HCT116 (cell line): ENCODE measurements around the gene MPP1. TPM values are rescaled to one million over a fixed set of nuclear protein-coding genes. Genes with fewer than 3 reads are reported as not detected.

Experiments used
- ATAC-seq: fragments of 200-7000 bp; cut with Tn5 transposase; 2 replicates; pipeline ENCODE4 v1.9.1; 2020; ENCODE audit warnings: mild to moderate bottlenecking, moderate library complexity
- BruUV-seq: library from RNA; stranded (reverse); fragments of 400-500 nt; replicated peaks from 2 replicates; lab custom pipeline; 2021; lab: Mats Ljungman, UMichigan
- CTCF ChIA-PET: fragments of 300-600 bp; sonication (Branson Sonifier 250); formaldehyde crosslinking; loops from one replicate; lab custom pipeline; 2021; ENCODE audit warnings: antibody characterized with exemption; lab: Charles Lee
- POLR2A ChIA-PET: fragments of 300-600, 350-600 bp; sonication (Branson Sonifier 250); formaldehyde crosslinking; loops from one replicate; lab custom pipeline; 2021; ENCODE audit warnings: antibody characterized with exemption; lab: Charles Lee
- RAD21 ChIA-PET, 2 experiments: fragments of 300-600 bp; sonication (Branson Sonifier 250); formaldehyde crosslinking; loops; one replicate each; lab custom pipeline; 2023; ENCODE audit warnings: low total read pairs in 2 of 2; ENCODE audit not compliant: uncharacterized antibody in 2 of 2, unreplicated experiment in 2 of 2, low non-redundant PET in 1 of 2; lab: Charles Lee
- DNase-seq: peaks from one replicate; pipeline ENCODE4 v3.0.0-alpha.2; 2010; ENCODE audit warnings: low read depth, low spot score
- H2AFZ ChIP-seq: fragments of 200-600 bp; shearing (Covaris generic), sonication (generic); 2 replicates; pipeline ENCODE4 v1.6.1; 2017; ENCODE audit warnings: low read depth, mixed run types, mixed read lengths, antibody characterized with exemption, low read length; ENCODE audit not compliant: poor library complexity, severe bottlenecking
- H3K27ac ChIP-seq: 2 replicates; pipeline ENCODE4 v1.5.1; 2012; ENCODE audit warnings: low read depth, low read length
- H3K27me3 ChIP-seq: fragments of 200-600 bp; sonication (generic); 2 replicates; pipeline ENCODE4 v1.6.1; 2016; ENCODE audit warnings: mixed run types, low read length, mixed read lengths; ENCODE audit not compliant: insufficient read depth
- H3K36me3 ChIP-seq, 2 experiments: fragments of 200-500 bp in 1 of 2; fragments of 200-600 bp in 1 of 2; sonication (Bioruptor generic) in 1 of 2; sonication (generic) in 1 of 2; 2 replicates each; pipeline versions ENCODE4 v1.5.1 to v1.6.1; 2014 to 2016; ENCODE audit warnings: low read length in 2 of 2, inconsistent platforms in 1 of 2, mixed read lengths in 1 of 2, mixed run types in 1 of 2; ENCODE audit not compliant: insufficient read depth in 2 of 2, control insufficient read depth in 1 of 2
- H3K4me1 ChIP-seq, 2 experiments: fragments of 200-600 bp in 1 of 2; sonication (generic) in 1 of 2; 2 replicates each; pipeline versions ENCODE4 v1.5.1 to v1.6.1; 2012 to 2017; ENCODE audit warnings: low read length in 2 of 2, inconsistent platforms in 1 of 2, mild to moderate bottlenecking in 1 of 2, mixed read lengths in 1 of 2, mixed run types in 1 of 2, moderate library complexity in 1 of 2; ENCODE audit not compliant: insufficient read depth in 2 of 2, control insufficient read depth in 1 of 2
- H3K4me2 ChIP-seq: fragments of 200-600 bp; sonication (generic); 2 replicates; pipeline ENCODE4 v1.6.1; 2017; ENCODE audit warnings: mixed run types, low read length, mixed read lengths
- H3K4me3 ChIP-seq, 2 experiments: fragments of 200-600 bp in 1 of 2; sonication (generic) in 1 of 2; replicated peaks in 1 of 2; 2 replicates each; pipeline ENCODE4 v1.5.1; 2011 to 2016; ENCODE audit warnings: low read length in 2 of 2, control low read depth in 1 of 2, low read depth in 1 of 2, mild to moderate bottlenecking in 1 of 2, mixed read lengths in 1 of 2, mixed run types in 1 of 2
- H3K79me2 ChIP-seq: fragments of 200-600 bp; sonication (generic); 2 replicates; pipeline ENCODE4 v1.6.1; 2017; ENCODE audit warnings: mild to moderate bottlenecking, mixed run types, low read length, moderate library complexity, mixed read lengths; ENCODE audit not compliant: insufficient read depth
- H3K9ac ChIP-seq: fragments of 200-600 bp; sonication (generic); 2 replicates; pipeline ENCODE4 v1.6.1; 2016; ENCODE audit warnings: low read length, mixed read lengths
- H3K9me2 ChIP-seq: fragments of 200-600 bp; sonication (generic), shearing (Covaris generic); 2 replicates; pipeline ENCODE4 v1.6.1; 2017; ENCODE audit warnings: mixed run types, mild to moderate bottlenecking, moderate library complexity; ENCODE audit not compliant: insufficient read depth
- H3K9me3 ChIP-seq, 2 experiments: fragments of 200-500 bp in 1 of 2; fragments of 200-600 bp in 1 of 2; sonication (Bioruptor generic) in 1 of 2; sonication (generic) in 1 of 2; 2 replicates each; pipeline ENCODE4 v1.6.1; 2014 to 2017; ENCODE audit warnings: low read length in 2 of 2, mixed read lengths in 2 of 2, inconsistent platforms in 1 of 2, low read depth in 1 of 2, mild to moderate bottlenecking in 1 of 2, mixed run types in 1 of 2, moderate library complexity in 1 of 2; ENCODE audit not compliant: control insufficient read depth in 1 of 2, insufficient read depth in 1 of 2
- H4K20me1 ChIP-seq: fragments of 200-600 bp; sonication (generic), shearing (Covaris generic); 2 replicates; pipeline ENCODE4 v1.6.1; 2017; ENCODE audit warnings: mixed run types, mild to moderate bottlenecking, moderate library complexity; ENCODE audit not compliant: insufficient read depth
- CBX3 ChIP-seq: IDR thresholded peaks from 2 replicates; pipeline ENCODE4 v1.6.1; 2012; ENCODE audit warnings: low read depth
- CEBPB ChIP-seq: IDR thresholded peaks from 2 replicates; pipeline ENCODE4 v1.6.1; 2012; ENCODE audit warnings: low read depth
- ELF1 ChIP-seq: IDR thresholded peaks from 2 replicates; pipeline ENCODE4 v1.6.1; 2012; ENCODE audit warnings: low read depth, borderline replicate concordance
- EZH2phosphoT487 ChIP-seq: fragments of 200-600 bp; IDR thresholded peaks from 2 replicates; pipeline ENCODE4 v1.6.1; 2018; ENCODE audit warnings: antibody characterized with exemption, borderline replicate concordance
- JUND ChIP-seq: IDR thresholded peaks from 2 replicates; pipeline ENCODE4 v1.6.1; 2012
- MAX ChIP-seq: IDR thresholded peaks from 2 replicates; pipeline ENCODE4 v1.6.1; 2012
- POLR2AphosphoS5 ChIP-seq: IDR thresholded peaks from 2 replicates; pipeline ENCODE4 v1.6.1; 2011; ENCODE audit warnings: mild to moderate bottlenecking, low read depth, low read length, moderate library complexity
- RAD21 ChIP-seq: IDR thresholded peaks from 2 replicates; pipeline ENCODE4 v1.6.1; 2012; ENCODE audit warnings: low read depth, mild to moderate bottlenecking
- SIN3A ChIP-seq: IDR thresholded peaks from 2 replicates; pipeline ENCODE4 v1.6.1; 2012; ENCODE audit warnings: low read depth
- SP1 ChIP-seq: IDR thresholded peaks from 2 replicates; pipeline ENCODE4 v1.6.1; 2012; ENCODE audit warnings: low read depth
- ZNF274 ChIP-seq: fragments of 200-500 bp; sonication (Bioruptor generic); IDR thresholded peaks from 2 replicates; pipeline ENCODE4 v1.6.1; 2014; ENCODE audit warnings: mild to moderate bottlenecking, low read depth, low read length, inconsistent platforms
- intact Hi-C: fragments of 100-400 bp; cut with micrococcal nuclease; formaldehyde crosslinking; loops from 2 replicates; pipeline ENCODE4 v1.10.0; 2022
- total RNA-seq: library from RNA; stranded (reverse); gene quantifications from one replicate; pipeline ENCODE4 v1.2.1, GENCODE V29; 2021; ENCODE audit not compliant: unreplicated experiment
- TF ChIP-seq, protein P1 (sequence below): IDR thresholded peaks from 2 replicates; pipeline ENCODE4 v1.6.1; 2012
- TF ChIP-seq, protein P2 (sequence below): IDR thresholded peaks from 2 replicates; pipeline ENCODE4 v1.6.1; 2012; ENCODE audit warnings: low read depth
- TF ChIP-seq, protein P3 (sequence below), 3 experiments: fragments of 200-600 bp in 1 of 3; sonication (generic) in 1 of 3; IDR thresholded peaks in 2 of 3; conservative IDR thresholded peaks in 1 of 3; 2 replicates each; pipeline ENCODE4 v1.5.1; 2012 to 2017; ENCODE audit warnings: low read depth in 2 of 3, low read length in 2 of 3, antibody characterized with exemption in 1 of 3, borderline replicate concordance in 1 of 3, control low read depth in 1 of 3, mild to moderate bottlenecking in 1 of 3, mixed read lengths in 1 of 3, mixed run types in 1 of 3, moderate library complexity in 1 of 3; ENCODE audit not compliant: insufficient read depth in 1 of 3

MPP1 gene
- total RNA-seq, 1 experiment from 2014 or later: 13.1 TPM

GRCh38 chrX:154749856-154750255 lies 55.4 kb downstream of the MPP1 start:
- BruUV-seq: no TSS peak
- Histone ChIP-seq H3K9me2 (no peaks in the 10 kb centered on the region), H3K4me3 (no peak overlapping the region)
- TF ChIP-seq ZNF274: no peak
- TF ChIP-seq MAX: no peak
- no peak for TF ChIP-seq EZH2phosphoT487
- TF ChIP-seq POLR2AphosphoS5: no peak
- TF ChIP-seq, protein P1, sequence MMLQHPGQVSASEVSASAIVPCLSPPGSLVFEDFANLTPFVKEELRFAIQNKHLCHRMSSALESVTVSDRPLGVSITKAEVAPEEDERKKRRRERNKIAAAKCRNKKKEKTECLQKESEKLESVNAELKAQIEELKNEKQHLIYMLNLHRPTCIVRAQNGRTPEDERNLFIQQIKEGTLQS: no peak
- no peak for TF ChIP-seq SIN3A
- TF ChIP-seq RAD21: no peak
- no peak for TF ChIP-seq CBX3
- TF ChIP-seq CEBPB: no peak
- no peak for TF ChIP-seq ELF1
- TF ChIP-seq, protein P2, sequence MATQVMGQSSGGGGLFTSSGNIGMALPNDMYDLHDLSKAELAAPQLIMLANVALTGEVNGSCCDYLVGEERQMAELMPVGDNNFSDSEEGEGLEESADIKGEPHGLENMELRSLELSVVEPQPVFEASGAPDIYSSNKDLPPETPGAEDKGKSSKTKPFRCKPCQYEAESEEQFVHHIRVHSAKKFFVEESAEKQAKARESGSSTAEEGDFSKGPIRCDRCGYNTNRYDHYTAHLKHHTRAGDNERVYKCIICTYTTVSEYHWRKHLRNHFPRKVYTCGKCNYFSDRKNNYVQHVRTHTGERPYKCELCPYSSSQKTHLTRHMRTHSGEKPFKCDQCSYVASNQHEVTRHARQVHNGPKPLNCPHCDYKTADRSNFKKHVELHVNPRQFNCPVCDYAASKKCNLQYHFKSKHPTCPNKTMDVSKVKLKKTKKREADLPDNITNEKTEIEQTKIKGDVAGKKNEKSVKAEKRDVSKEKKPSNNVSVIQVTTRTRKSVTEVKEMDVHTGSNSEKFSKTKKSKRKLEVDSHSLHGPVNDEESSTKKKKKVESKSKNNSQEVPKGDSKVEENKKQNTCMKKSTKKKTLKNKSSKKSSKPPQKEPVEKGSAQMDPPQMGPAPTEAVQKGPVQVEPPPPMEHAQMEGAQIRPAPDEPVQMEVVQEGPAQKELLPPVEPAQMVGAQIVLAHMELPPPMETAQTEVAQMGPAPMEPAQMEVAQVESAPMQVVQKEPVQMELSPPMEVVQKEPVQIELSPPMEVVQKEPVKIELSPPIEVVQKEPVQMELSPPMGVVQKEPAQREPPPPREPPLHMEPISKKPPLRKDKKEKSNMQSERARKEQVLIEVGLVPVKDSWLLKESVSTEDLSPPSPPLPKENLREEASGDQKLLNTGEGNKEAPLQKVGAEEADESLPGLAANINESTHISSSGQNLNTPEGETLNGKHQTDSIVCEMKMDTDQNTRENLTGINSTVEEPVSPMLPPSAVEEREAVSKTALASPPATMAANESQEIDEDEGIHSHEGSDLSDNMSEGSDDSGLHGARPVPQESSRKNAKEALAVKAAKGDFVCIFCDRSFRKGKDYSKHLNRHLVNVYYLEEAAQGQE: no peak
- no peak for TF ChIP-seq SP1
- no peak for TF ChIP-seq JUND
- TF ChIP-seq, protein P3, sequence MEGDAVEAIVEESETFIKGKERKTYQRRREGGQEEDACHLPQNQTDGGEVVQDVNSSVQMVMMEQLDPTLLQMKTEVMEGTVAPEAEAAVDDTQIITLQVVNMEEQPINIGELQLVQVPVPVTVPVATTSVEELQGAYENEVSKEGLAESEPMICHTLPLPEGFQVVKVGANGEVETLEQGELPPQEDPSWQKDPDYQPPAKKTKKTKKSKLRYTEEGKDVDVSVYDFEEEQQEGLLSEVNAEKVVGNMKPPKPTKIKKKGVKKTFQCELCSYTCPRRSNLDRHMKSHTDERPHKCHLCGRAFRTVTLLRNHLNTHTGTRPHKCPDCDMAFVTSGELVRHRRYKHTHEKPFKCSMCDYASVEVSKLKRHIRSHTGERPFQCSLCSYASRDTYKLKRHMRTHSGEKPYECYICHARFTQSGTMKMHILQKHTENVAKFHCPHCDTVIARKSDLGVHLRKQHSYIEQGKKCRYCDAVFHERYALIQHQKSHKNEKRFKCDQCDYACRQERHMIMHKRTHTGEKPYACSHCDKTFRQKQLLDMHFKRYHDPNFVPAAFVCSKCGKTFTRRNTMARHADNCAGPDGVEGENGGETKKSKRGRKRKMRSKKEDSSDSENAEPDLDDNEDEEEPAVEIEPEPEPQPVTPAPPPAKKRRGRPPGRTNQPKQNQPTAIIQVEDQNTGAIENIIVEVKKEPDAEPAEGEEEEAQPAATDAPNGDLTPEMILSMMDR (IDR thresholded peaks at IDR 0.05 in 2 of 3, conservative IDR thresholded peaks at IDR 0.05 in 1 of 3; ENCODE audit: borderline replicate concordance in 1 of 3, insufficient read depth in 1 of 3, low read depth in 2 of 3, low read length in 2 of 3): no peak
- TF ChIP-seq, all 23 proteins: peak for 0
- H3K4me2 ChIP-seq: no peak overlapping the region
- H3K9ac ChIP-seq: no peak overlapping the region
- no peaks in the 10 kb centered on the region for H3K79me2 ChIP-seq
- H3K27ac ChIP-seq: no peak overlapping the region
- ChIA-PET CTCF (interaction anchor here (1.9 to 2.3 kb wide), 3 partner anchors 11 to 18 kb away, joined by 8 to 17 read pairs (median 9); partner anchors contain the start of gene DKC1), POLR2A (no interaction called here), RAD21 (no interaction called here)
- no peak for ATAC-seq
- DNase-seq: no peak
- intact Hi-C loops: no loop called here
- no peak overlapping the region for H2AFZ ChIP-seq
- no peaks in the 10 kb centered on the region for H3K9me3 ChIP-seq
- H3K27me3 ChIP-seq: peaks cover 5% of the 10 kb centered on the region; the same call in 1 of the 2 replicates
- H3K4me1 ChIP-seq: peaks cover 0 to 3% of the 10 kb centered on the region in 2 experiments; a peak in 1 of 4 replicates
- H4K20me1 ChIP-seq: no peaks in the 10 kb centered on the region
- no peaks in the 10 kb centered on the region for H3K36me3 ChIP-seq
